GM23338 (cell line): ENCODE results near the gene UBE2Z. TPM values are rescaled to one million over a fixed set of nuclear protein-coding genes. Genes with fewer than 3 reads are reported as not detected.

ENCODE experiments used
- ATAC-seq: fragments of 200-7000 bp; cut with Tn5 transposase; 3 replicates; pipeline ENCODE4 v1.9.1; 2020
- DNase-seq: peaks from one replicate; pipeline ENCODE4 v3.0.0-alpha.2; 2015; ENCODE audit warnings: low spot score
- H2AFZ ChIP-seq: fragments of 200-600 bp; sonication (generic); 2 replicates; pipeline ENCODE4 v1.8.0; 2016; ENCODE audit warnings: antibody characterized with exemption, mild to moderate bottlenecking, moderate library complexity
- H3F3A ChIP-seq: fragments of 200-600 bp; sonication (generic); replicated peaks from 2 replicates; pipeline ENCODE4 v1.8.0; 2017; ENCODE audit warnings: antibody characterized with exemption, mixed run types, low read depth
- H3K27ac ChIP-seq: fragments of 200-600 bp; sonication (generic); 2 replicates; pipeline ENCODE4 v1.6.1; 2016; ENCODE audit warnings: low read depth
- H3K27me3 ChIP-seq: fragments of 200-600 bp; sonication (generic); 2 replicates; pipeline ENCODE4 v1.8.0; 2016; ENCODE audit warnings: mild to moderate bottlenecking, mixed run types, moderate library complexity; ENCODE audit not compliant: insufficient read depth
- H3K36me3 ChIP-seq: fragments of 200-600 bp; sonication (generic); 2 replicates; pipeline ENCODE4 v1.8.0; 2016; ENCODE audit warnings: mild to moderate bottlenecking; ENCODE audit not compliant: insufficient read depth
- H3K4me1 ChIP-seq: fragments of 200-600 bp; sonication (generic); 2 replicates; pipeline ENCODE4 v1.8.0; 2016; ENCODE audit warnings: mild to moderate bottlenecking, moderate library complexity; ENCODE audit not compliant: insufficient read depth
- H3K4me2 ChIP-seq: fragments of 200-600 bp; sonication (generic); 2 replicates; pipeline ENCODE4 v1.7.1; 2017; ENCODE audit warnings: mixed run types
- H3K4me3 ChIP-seq: fragments of 200-600 bp; sonication (generic); 2 replicates; pipeline ENCODE4 v1.6.1; 2016; ENCODE audit warnings: mixed run types
- H3K79me2 ChIP-seq: fragments of 200-600 bp; sonication (generic); replicated peaks from 2 replicates; pipeline ENCODE4 v1.8.0; 2017; ENCODE audit warnings: mild to moderate bottlenecking; ENCODE audit not compliant: insufficient read depth
- H3K9me2 ChIP-seq: fragments of 200-600 bp; sonication (generic); 2 replicates; pipeline ENCODE4 v1.8.0; 2017; ENCODE audit not compliant: insufficient read depth
- H4K20me1 ChIP-seq: fragments of 200-600 bp; sonication (generic); replicated peaks from 2 replicates; pipeline ENCODE4 v1.8.0; 2017; ENCODE audit warnings: mild to moderate bottlenecking; ENCODE audit not compliant: insufficient read depth
- H3K27ac Mint-ChIP-seq: 2 replicates; pipeline ENCODE4 v1.8.0; 2020; ENCODE audit warnings: inconsistent platforms, mild to moderate bottlenecking, moderate library complexity, mixed read lengths
- H3K27me3 Mint-ChIP-seq: 3 replicates; pipeline ENCODE4 v1.8.0; 2022; ENCODE audit warnings: low read depth, mild to moderate bottlenecking, moderate library complexity, mixed read lengths, inconsistent platforms; ENCODE audit not compliant: insufficient read depth, poor library complexity
- H3K36me3 Mint-ChIP-seq: 3 replicates; pipeline ENCODE4 v1.8.0; 2021; ENCODE audit warnings: low read depth, mild to moderate bottlenecking, inconsistent platforms, moderate library complexity, mixed read lengths
- H3K4me1 Mint-ChIP-seq: 3 replicates; pipeline ENCODE4 v1.8.0; 2020; ENCODE audit warnings: mild to moderate bottlenecking, inconsistent platforms, mixed read lengths
- H3K4me3 Mint-ChIP-seq: 3 replicates; pipeline ENCODE4 v1.8.0; 2021; ENCODE audit warnings: moderate library complexity, mild to moderate bottlenecking, inconsistent platforms, mixed read lengths
- H3K9me3 Mint-ChIP-seq: 3 replicates; pipeline ENCODE4 v1.8.0; 2020; ENCODE audit warnings: moderate library complexity, mild to moderate bottlenecking, inconsistent platforms, mixed read lengths
- CREB1 ChIP-seq: fragments of 250-450 bp; sonication (Bioruptor Pico); IDR thresholded peaks from 2 replicates; pipeline ENCODE4 v1.5.0; 2020; ENCODE audit warnings: low read depth, mild to moderate bottlenecking, moderate library complexity
- EZH2phosphoT487 ChIP-seq: fragments of 200-600 bp; sonication (generic); IDR thresholded peaks from one replicate; pipeline ENCODE4 v1.8.1; 2018; ENCODE audit warnings: antibody characterized with exemption; ENCODE audit not compliant: unreplicated experiment
- NANOG ChIP-seq: IDR thresholded peaks from 2 replicates; pipeline ENCODE4 v1.6.1; 2016; ENCODE audit warnings: antibody characterized with exemption, borderline replicate concordance
- POLR2AphosphoS5 ChIP-seq: IDR thresholded peaks from 2 replicates; pipeline ENCODE4 v1.6.1; 2016; ENCODE audit warnings: antibody characterized with exemption, low read depth
- ZNF114 ChIP-seq: fragments of 250-450 bp; sonication (Bioruptor Pico); IDR thresholded peaks from 2 replicates; pipeline ENCODE4 v1.5.0; 2020; ENCODE audit warnings: mild to moderate bottlenecking, moderate library complexity
- ZNF331 ChIP-seq: fragments of 250-450 bp; sonication (Bioruptor Pico); IDR thresholded peaks from 2 replicates; pipeline ENCODE4 v1.5.0; 2020; ENCODE audit warnings: low read depth, mild to moderate bottlenecking, moderate library complexity
- polyA plus RNA-seq: library from polyadenylated mRNA; unstranded; fragments of >200 nt; fragmentation: Nextera tagmentation; extraction: Ambion mirVana; gene quantifications from 2 replicates; pipeline ENCODE4 v1.2.1, GENCODE V29; 2016
- total RNA-seq: library from RNA; depleted of rRNA; stranded (reverse); fragments of >200 nt; shearing (Covaris generic); gene quantifications from 2 replicates; pipeline ENCODE4 v1.2.3, GENCODE V29; 2014
- TF ChIP-seq, protein P1 (sequence below): fragments of 250-450 bp; sonication (Bioruptor Pico); IDR thresholded peaks from 2 replicates; pipeline ENCODE4 v1.5.0; 2020; ENCODE audit warnings: mild to moderate bottlenecking, moderate library complexity
- TF ChIP-seq, protein P2 (sequence below): IDR thresholded peaks from one replicate; pipeline ENCODE4 v1.6.1; 2018; ENCODE audit warnings: antibody characterized with exemption; ENCODE audit not compliant: unreplicated experiment

The UBE2Z gene
- total and polyA plus RNA-seq, 2 experiments from 2014 or later: 34.1 to 78.5 TPM

- Histone ChIP-seq H3K4me3 (no peak overlapping the region), H3K36me3 (no peaks in the 10 kb centered on the region), H3F3A (0 out of 2 replicates have a peak, but pooled peaks cover 7% of the 10 kb centered on the region), H3K4me1 (peaks cover 9% of the 10 kb centered on the region), H3K27ac (no peak overlapping the region), H2AFZ (no peak overlapping the region), H3K79me2 (peaks cover 14% of the 10 kb centered on the region), H4K20me1 (peaks cover 3% of the 10 kb centered on the region), H3K27me3 (no peaks in the 10 kb centered on the region), H3K4me2 (no peak overlapping the region), H3K9me2 (no peaks in the 10 kb centered on the region)
- Mint-ChIP-seq H3K9me3 (no peaks in the 10 kb centered on the region), H3K36me3 (peaks cover 4% of the 10 kb centered on the region), H3K27ac (no peak overlapping the region), H3K4me1 (peaks cover 3% of the 10 kb centered on the region; the same call in 2 of the 3 replicates), H3K27me3 (peaks cover 6% of the 10 kb centered on the region), H3K4me3 (no peak overlapping the region)
- TF ChIP-seq CREB1 (CRISPR knock-in tag): no peak
- no peak for TF ChIP-seq POLR2AphosphoS5
- TF ChIP-seq, protein P1, sequence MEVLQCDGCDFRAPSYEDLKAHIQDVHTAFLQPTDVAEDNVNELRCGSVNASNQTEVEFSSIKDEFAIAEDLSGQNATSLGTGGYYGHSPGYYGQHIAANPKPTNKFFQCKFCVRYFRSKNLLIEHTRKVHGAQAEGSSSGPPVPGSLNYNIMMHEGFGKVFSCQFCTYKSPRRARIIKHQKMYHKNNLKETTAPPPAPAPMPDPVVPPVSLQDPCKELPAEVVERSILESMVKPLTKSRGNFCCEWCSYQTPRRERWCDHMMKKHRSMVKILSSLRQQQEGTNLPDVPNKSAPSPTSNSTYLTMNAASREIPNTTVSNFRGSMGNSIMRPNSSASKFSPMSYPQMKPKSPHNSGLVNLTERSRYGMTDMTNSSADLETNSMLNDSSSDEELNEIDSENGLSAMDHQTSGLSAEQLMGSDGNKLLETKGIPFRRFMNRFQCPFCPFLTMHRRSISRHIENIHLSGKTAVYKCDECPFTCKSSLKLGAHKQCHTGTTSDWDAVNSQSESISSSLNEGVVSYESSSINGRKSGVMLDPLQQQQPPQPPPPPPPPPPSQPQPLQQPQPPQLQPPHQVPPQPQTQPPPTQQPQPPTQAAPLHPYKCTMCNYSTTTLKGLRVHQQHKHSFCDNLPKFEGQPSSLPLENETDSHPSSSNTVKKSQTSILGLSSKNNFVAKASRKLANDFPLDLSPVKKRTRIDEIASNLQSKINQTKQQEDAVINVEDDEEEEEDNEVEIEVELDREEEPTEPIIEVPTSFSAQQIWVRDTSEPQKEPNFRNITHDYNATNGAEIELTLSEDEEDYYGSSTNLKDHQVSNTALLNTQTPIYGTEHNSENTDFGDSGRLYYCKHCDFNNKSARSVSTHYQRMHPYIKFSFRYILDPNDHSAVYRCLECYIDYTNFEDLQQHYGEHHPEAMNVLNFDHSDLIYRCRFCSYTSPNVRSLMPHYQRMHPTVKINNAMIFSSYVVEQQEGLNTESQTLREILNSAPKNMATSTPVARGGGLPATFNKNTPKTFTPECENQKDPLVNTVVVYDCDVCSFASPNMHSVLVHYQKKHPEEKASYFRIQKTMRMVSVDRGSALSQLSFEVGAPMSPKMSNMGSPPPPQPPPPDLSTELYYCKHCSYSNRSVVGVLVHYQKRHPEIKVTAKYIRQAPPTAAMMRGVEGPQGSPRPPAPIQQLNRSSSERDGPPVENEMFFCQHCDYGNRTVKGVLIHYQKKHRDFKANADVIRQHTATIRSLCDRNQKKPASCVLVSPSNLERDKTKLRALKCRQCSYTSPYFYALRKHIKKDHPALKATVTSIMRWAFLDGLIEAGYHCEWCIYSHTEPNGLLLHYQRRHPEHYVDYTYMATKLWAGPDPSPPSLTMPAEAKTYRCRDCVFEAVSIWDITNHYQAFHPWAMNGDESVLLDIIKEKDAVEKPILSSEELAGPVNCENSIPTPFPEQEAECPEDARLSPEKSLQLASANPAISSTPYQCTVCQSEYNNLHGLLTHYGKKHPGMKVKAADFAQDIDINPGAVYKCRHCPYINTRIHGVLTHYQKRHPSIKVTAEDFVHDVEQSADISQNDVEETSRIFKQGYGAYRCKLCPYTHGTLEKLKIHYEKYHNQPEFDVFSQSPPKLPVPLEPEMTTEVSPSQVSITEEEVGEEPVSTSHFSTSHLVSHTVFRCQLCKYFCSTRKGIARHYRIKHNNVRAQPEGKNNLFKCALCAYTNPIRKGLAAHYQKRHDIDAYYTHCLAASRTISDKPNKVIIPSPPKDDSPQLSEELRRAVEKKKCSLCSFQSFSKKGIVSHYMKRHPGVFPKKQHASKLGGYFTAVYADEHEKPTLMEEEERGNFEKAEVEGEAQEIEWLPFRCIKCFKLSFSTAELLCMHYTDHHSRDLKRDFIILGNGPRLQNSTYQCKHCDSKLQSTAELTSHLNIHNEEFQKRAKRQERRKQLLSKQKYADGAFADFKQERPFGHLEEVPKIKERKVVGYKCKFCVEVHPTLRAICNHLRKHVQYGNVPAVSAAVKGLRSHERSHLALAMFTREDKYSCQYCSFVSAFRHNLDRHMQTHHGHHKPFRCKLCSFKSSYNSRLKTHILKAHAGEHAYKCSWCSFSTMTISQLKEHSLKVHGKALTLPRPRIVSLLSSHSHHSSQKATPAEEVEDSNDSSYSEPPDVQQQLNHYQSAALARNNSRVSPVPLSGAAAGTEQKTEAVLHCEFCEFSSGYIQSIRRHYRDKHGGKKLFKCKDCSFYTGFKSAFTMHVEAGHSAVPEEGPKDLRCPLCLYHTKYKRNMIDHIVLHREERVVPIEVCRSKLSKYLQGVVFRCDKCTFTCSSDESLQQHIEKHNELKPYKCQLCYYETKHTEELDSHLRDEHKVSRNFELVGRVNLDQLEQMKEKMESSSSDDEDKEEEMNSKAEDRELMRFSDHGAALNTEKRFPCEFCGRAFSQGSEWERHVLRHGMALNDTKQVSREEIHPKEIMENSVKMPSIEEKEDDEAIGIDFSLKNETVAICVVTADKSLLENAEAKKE (CRISPR knock-in tag): no peak
- no peak for TF ChIP-seq EZH2phosphoT487
- TF ChIP-seq, protein P2, sequence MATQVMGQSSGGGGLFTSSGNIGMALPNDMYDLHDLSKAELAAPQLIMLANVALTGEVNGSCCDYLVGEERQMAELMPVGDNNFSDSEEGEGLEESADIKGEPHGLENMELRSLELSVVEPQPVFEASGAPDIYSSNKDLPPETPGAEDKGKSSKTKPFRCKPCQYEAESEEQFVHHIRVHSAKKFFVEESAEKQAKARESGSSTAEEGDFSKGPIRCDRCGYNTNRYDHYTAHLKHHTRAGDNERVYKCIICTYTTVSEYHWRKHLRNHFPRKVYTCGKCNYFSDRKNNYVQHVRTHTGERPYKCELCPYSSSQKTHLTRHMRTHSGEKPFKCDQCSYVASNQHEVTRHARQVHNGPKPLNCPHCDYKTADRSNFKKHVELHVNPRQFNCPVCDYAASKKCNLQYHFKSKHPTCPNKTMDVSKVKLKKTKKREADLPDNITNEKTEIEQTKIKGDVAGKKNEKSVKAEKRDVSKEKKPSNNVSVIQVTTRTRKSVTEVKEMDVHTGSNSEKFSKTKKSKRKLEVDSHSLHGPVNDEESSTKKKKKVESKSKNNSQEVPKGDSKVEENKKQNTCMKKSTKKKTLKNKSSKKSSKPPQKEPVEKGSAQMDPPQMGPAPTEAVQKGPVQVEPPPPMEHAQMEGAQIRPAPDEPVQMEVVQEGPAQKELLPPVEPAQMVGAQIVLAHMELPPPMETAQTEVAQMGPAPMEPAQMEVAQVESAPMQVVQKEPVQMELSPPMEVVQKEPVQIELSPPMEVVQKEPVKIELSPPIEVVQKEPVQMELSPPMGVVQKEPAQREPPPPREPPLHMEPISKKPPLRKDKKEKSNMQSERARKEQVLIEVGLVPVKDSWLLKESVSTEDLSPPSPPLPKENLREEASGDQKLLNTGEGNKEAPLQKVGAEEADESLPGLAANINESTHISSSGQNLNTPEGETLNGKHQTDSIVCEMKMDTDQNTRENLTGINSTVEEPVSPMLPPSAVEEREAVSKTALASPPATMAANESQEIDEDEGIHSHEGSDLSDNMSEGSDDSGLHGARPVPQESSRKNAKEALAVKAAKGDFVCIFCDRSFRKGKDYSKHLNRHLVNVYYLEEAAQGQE: no peak
- no peak for TF ChIP-seq ZNF114
- TF ChIP-seq ZNF331 (CRISPR knock-in tag): no peak
- TF ChIP-seq NANOG: no peak
- DNase-seq (no peak), ATAC-seq (no peak)
Measured at GRCh38 chr17:48904428-48904827, 3.8 kb upstream of the UBE2Z start.
